Measurements from ENCODE around the gene NMT2. TPM values are rescaled to one million over a fixed set of nuclear protein-coding genes. Genes with fewer than 3 reads are reported as not detected.
"Not testable (repeated sequence)": the region's sequence is repeated elsewhere in the genome, so short reads cannot be mapped to it uniquely, and the experiment has no call there.

The NMT2 gene
- total and polyA plus RNA-seq, 12 donors = 3.4 to 31.4 (median 7.3) TPM

GRCh38 chr10:15202639-15203038 lies 34.1 kb upstream of the NMT2 start:
- TF ChIP-seq, protein P1, sequence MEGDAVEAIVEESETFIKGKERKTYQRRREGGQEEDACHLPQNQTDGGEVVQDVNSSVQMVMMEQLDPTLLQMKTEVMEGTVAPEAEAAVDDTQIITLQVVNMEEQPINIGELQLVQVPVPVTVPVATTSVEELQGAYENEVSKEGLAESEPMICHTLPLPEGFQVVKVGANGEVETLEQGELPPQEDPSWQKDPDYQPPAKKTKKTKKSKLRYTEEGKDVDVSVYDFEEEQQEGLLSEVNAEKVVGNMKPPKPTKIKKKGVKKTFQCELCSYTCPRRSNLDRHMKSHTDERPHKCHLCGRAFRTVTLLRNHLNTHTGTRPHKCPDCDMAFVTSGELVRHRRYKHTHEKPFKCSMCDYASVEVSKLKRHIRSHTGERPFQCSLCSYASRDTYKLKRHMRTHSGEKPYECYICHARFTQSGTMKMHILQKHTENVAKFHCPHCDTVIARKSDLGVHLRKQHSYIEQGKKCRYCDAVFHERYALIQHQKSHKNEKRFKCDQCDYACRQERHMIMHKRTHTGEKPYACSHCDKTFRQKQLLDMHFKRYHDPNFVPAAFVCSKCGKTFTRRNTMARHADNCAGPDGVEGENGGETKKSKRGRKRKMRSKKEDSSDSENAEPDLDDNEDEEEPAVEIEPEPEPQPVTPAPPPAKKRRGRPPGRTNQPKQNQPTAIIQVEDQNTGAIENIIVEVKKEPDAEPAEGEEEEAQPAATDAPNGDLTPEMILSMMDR (IDR thresholded peaks at IDR 0.05) = no peak
- TF ChIP-seq POLR2A (IDR thresholded peaks at IDR 0.05) = no peak

GRCh38 chr10:15202301-15202621 lies 33.8 kb upstream of the NMT2 start:
- intact Hi-C loops (cut with DNase I) = not testable (repeated sequence)
- 85 to 94% (median 92%) methylated on average over 8 of the region's 8 CpGs for WGBS, 4 donors

More at GRCh38 chr10:15202639-15203038, 34.1 kb upstream of the NMT2 start:
- Histone ChIP-seq H3K27ac (no peak overlapping the region), H3K4me1 (replicated peaks in 1 of 2) (no peaks in the 10 kb centered on the region), H3K9me3 (replicated peaks in 1 of 3) (no peaks in the 10 kb centered on the region), H3K4me3 (no peak overlapping the region), H3K27me3 (no peaks in the 10 kb centered on the region), H3K36me3 (replicated peaks in 1 of 2) (no peaks in the 10 kb centered on the region)
- intact Hi-C loops (cut with DNase I) = no loop called here
- whole genome bisulfite sequencing, 4 donors = 89 to 100% (median 92%) methylated on average over 2 of the region's 2 CpGs
- DNase-seq = no peak

GRCh38 chr10:15201589-15202300 lies 33.3 kb upstream of the NMT2 start:
- H3K36me3 ChIP-seq (replicated peaks in 1 of 2) = no peaks in the 10 kb centered on the region
- H3K4me3 ChIP-seq = no peak overlapping the region
- no peak overlapping the region for H3K27ac ChIP-seq
- no peaks in the 10 kb centered on the region for H3K27me3 ChIP-seq
- DNase-seq = no peak
- H3K4me1 ChIP-seq (replicated peaks in 1 of 2) = no peaks in the 10 kb centered on the region
- 48 to 63% (median 55%) methylated on average over 6 of the region's 6 CpGs for WGBS, 4 donors
- no peaks in the 10 kb centered on the region for H3K9me3 ChIP-seq (replicated peaks in 1 of 3)
- intact Hi-C loops (cut with DNase I) = no loop called here
- TF ChIP-seq, protein P1 (IDR thresholded peaks at IDR 0.05) = no peak
- TF ChIP-seq POLR2A (IDR thresholded peaks at IDR 0.05) = no peak

More at GRCh38 chr10:15202301-15202621, 33.8 kb upstream of the NMT2 start:
- not testable (repeated sequence) for H3K4me1 ChIP-seq (replicated peaks in 1 of 2); H3K27ac ChIP-seq; H3K27me3 ChIP-seq; H3K9me3 ChIP-seq (replicated peaks in 1 of 3); DNase-seq; H3K4me3 ChIP-seq; H3K36me3 ChIP-seq (replicated peaks in 1 of 2)

DNA sequence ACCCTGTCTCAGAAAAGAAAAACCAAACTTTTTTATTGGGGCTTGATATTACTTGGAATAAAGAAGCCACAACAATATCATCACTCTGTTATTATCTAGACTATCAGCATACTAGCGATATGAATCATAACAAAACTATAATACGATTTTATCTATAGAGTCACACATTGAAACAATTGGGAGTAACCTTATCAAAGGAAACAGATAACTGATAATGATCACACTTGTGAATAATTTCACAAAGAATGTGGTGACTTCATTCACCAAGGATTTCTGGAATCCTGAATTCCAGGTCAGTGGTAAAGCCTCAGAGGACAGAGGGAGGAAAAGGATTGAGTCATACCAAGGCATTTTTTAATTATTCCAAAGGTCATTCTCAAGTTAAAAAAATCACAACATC lies 32.1 kb upstream of the NMT2 start:
- no peak for TF ChIP-seq POLR2A (IDR thresholded peaks at IDR 0.05)
- TF ChIP-seq, protein P1 (IDR thresholded peaks at IDR 0.05) = no peak
- H3K4me1 ChIP-seq (replicated peaks in 1 of 2) = no peaks in the 10 kb centered on the region
- WGBS, 4 donors = 7 to 27% (median 23%) methylated on average over 2 of the region's 2 CpGs

GRCh38 chr10:15197911-15198310 lies 29.4 kb upstream of the NMT2 start:
- Histone ChIP-seq H3K27ac (no peak overlapping the region), H3K4me3 (no peak overlapping the region), H3K27me3 (no peaks in the 10 kb centered on the region), H3K4me1 (replicated peaks in 1 of 2) (no peaks in the 10 kb centered on the region), H3K36me3 (replicated peaks in 1 of 2) (no peaks in the 10 kb centered on the region), H3K9me3 (replicated peaks in 1 of 3) (no peaks in the 10 kb centered on the region)
- WGBS, 4 donors = 83 to 96% (median 94%) methylated on average over 2 to 4 of the region's 4 CpGs
- intact Hi-C loops (cut with DNase I) = no loop called here
- DNase-seq = no peak
- TF ChIP-seq, protein P1 (IDR thresholded peaks at IDR 0.05) = no peak
- TF ChIP-seq POLR2A (IDR thresholded peaks at IDR 0.05) = no peak

More for the DNA sequence above, 32.1 kb upstream of the NMT2 start:
- Histone ChIP-seq H3K27me3 (no peaks in the 10 kb centered on the region), H3K36me3 (replicated peaks in 1 of 2) (no peaks in the 10 kb centered on the region), H3K4me3 (no peak overlapping the region), H3K27ac (no peak overlapping the region), H3K9me3 (replicated peaks in 1 of 3) (no peaks in the 10 kb centered on the region)
- intact Hi-C loops (cut with DNase I) = no loop called here
- DNase-seq = no peak
